ENCODE data around the gene PYHIN1.

GRCh38 chr1:159011751-159012150 lies 80.4 kb downstream of the PYHIN1 start:
- TF ChIP-seq, protein P1, sequence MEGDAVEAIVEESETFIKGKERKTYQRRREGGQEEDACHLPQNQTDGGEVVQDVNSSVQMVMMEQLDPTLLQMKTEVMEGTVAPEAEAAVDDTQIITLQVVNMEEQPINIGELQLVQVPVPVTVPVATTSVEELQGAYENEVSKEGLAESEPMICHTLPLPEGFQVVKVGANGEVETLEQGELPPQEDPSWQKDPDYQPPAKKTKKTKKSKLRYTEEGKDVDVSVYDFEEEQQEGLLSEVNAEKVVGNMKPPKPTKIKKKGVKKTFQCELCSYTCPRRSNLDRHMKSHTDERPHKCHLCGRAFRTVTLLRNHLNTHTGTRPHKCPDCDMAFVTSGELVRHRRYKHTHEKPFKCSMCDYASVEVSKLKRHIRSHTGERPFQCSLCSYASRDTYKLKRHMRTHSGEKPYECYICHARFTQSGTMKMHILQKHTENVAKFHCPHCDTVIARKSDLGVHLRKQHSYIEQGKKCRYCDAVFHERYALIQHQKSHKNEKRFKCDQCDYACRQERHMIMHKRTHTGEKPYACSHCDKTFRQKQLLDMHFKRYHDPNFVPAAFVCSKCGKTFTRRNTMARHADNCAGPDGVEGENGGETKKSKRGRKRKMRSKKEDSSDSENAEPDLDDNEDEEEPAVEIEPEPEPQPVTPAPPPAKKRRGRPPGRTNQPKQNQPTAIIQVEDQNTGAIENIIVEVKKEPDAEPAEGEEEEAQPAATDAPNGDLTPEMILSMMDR (IDR thresholded peaks at IDR 0.05; ENCODE audit: borderline replicate concordance, extremely low read depth, low read length, poor library complexity, severe bottlenecking) = no peak
- no peak for TF ChIP-seq EZH2 (IDR thresholded peaks at IDR 0.05; ENCODE audit: borderline replicate concordance, low read depth, low read length, severe bottlenecking)
